GM12873 (cell line): ENCODE measurements around the gene KRT33A.
"Not testable (repeated sequence)": the region's sequence is repeated elsewhere in the genome, so short reads cannot be mapped to it uniquely, and the experiment has no call there.

Experiments used
- CTCF ChIP-seq: IDR thresholded peaks from 2 replicates; pipeline ENCODE4 v1.5.1; 2012; ENCODE audit warnings: low read depth, mild to moderate bottlenecking, moderate library complexity, low read length, control low read depth; ENCODE audit not compliant: insufficient read depth; ENCODE audit errors: missing control alignments

The KRT33A gene

GRCh38 chr17:41381943-41382342, 31.3 kb upstream of the KRT33A start, which contains the start of gene KRT34:
Gene KRT34 (minus strand): TSS chr17:41382306. CDS start chr17:41382246, 60 bp downstream.
- TF ChIP-seq CTCF: not testable (repeated sequence)

- TF ChIP-seq CTCF: no peak
These were observed 26.9 kb upstream of the KRT33A start for GRCh38 chr17:41377546-41377945.

- TF ChIP-seq CTCF: no peak
These were observed 19.1 kb upstream of the KRT33A start, which contains the start of gene KRT33B for GRCh38 chr17:41369713-41370112. Gene KRT33B (minus strand): TSS chr17:41369813. CDS start chr17:41369750, 63 bp downstream.

GRCh38 chr17:41369023-41369422, 18.4 kb upstream of the KRT33A start:
- no peak for TF ChIP-seq CTCF

GRCh38 chr17:41367426-41368075, 16.9 kb upstream of the KRT33A start:
- TF ChIP-seq CTCF: no peak

- TF ChIP-seq CTCF: no peak
These were observed 15.4 kb upstream of the KRT33A start for GRCh38 chr17:41366070-41366469.

GRCh38 chr17:41363881-41364280, 13.3 kb upstream of the KRT33A start:
- no peak for TF ChIP-seq CTCF
